ENCODE results near the gene COG1. TPM values are rescaled to one million over a fixed set of nuclear protein-coding genes. Genes with fewer than 3 reads are reported as not detected.

COG1 gene
- total RNA-seq, 2 experiments from 2014 or later: 26.6 to 33.9 TPM

GRCh38 chr17:73230088-73230487, 37.2 kb downstream of the COG1 start:
- Mint-ChIP-seq H3K4me1 (peaks cover 66% of the 10 kb centered on the region), H3K36me3 (peaks cover 21% of the 10 kb centered on the region), H3K27ac (no peak overlapping the region), H3K4me3 (peak overlapping the region; percentile 85), H3K27me3 (no peaks in the 10 kb centered on the region), H3K9me3 (ENCODE audit: low read depth) (no peaks in the 10 kb centered on the region)
- ATAC-seq (no peak), DNase-seq (no peak)
- CTCF ChIA-PET: interaction anchor here (4.2 to 4.5 kb wide), 2 partner anchors 40 to 504 kb away, joined by 25 to 30 read pairs; partner anchors contain the start of gene COG1

GRCh38 chr17:73231395-73231794, 38.5 kb downstream of the COG1 start:
- Mint-ChIP-seq H3K4me1 (peaks cover 60% of the 10 kb centered on the region), H3K27me3 (no peaks in the 10 kb centered on the region), H3K27ac (peak overlapping the region; percentile 89), H3K4me3 (peak overlapping the region; percentile 85), H3K36me3 (peaks cover 26% of the 10 kb centered on the region), H3K9me3 (ENCODE audit: low read depth) (no peaks in the 10 kb centered on the region)
- CTCF ChIA-PET: interaction anchor here (0.6 to 2.8 kb wide), 10 partner anchors 14 to 1129 kb away, joined by 3 to 24 read pairs (median 6); partner anchors contain the start of gene COG1
- DNase-seq (peak; percentile 42), ATAC-seq (no peak)

- Mint-ChIP-seq H3K27ac (peak overlapping the region; percentile 89), H3K4me3 (peak overlapping the region; percentile 85), H3K36me3 (peaks cover 22% of the 10 kb centered on the region), H3K27me3 (no peaks in the 10 kb centered on the region), H3K9me3 (ENCODE audit: low read depth) (no peaks in the 10 kb centered on the region), H3K4me1 (peaks cover 56% of the 10 kb centered on the region)
- CTCF ChIA-PET: interaction anchor here (0.6 to 2.8 kb wide), 13 partner anchors 9 to 1129 kb away, joined by 3 to 24 read pairs (median 5); partner anchors contain the start of gene COG1
- DNase-seq: peak; percentile 96
- peak; percentile 91 for ATAC-seq
These were observed 39.2 kb downstream of the COG1 start for GRCh38 chr17:73231841-73232586.

GRCh38 chr17:73232587-73233373, 39.9 kb downstream of the COG1 start:
- DNase-seq: peak; percentile 50
- H3K4me1 Mint-ChIP-seq: peaks cover 54% of the 10 kb centered on the region
- H3K27me3 Mint-ChIP-seq: no peaks in the 10 kb centered on the region
- H3K4me3 Mint-ChIP-seq: peak overlapping the region; percentile 85
- H3K27ac Mint-ChIP-seq: peak overlapping the region; percentile 89
- peak; percentile 40 for ATAC-seq
- CTCF ChIA-PET: interaction anchor here (0.8 to 2.8 kb wide), 11 partner anchors 10 to 513 kb away, joined by 3 to 24 read pairs (median 6); partner anchors contain the start of gene COG1
- no peaks in the 10 kb centered on the region for H3K9me3 Mint-ChIP-seq (ENCODE audit: low read depth)
- peaks cover 24% of the 10 kb centered on the region for H3K36me3 Mint-ChIP-seq

- ATAC-seq: no peak
- Mint-ChIP-seq H3K36me3 (peaks cover 26% of the 10 kb centered on the region), H3K27ac (no peak overlapping the region), H3K27me3 (no peaks in the 10 kb centered on the region), H3K4me1 (peaks cover 46% of the 10 kb centered on the region), H3K9me3 (ENCODE audit: low read depth) (no peaks in the 10 kb centered on the region), H3K4me3 (no peak overlapping the region)
- CTCF ChIA-PET: interaction anchor here (0.7 to 0.8 kb wide), 3 partner anchors 137 to 678 kb away, joined by 3 read pairs; no protein-coding TSS in a partner anchor
- DNase-seq: no peak
These were observed 41.9 kb downstream of the COG1 start for GRCh38 chr17:73234736-73235135.

GRCh38 chr17:73237714-73238113, 44.9 kb downstream of the COG1 start:
- CTCF ChIA-PET: interaction anchor here (1.2 to 3.4 kb wide), 3 partner anchors 46 to 681 kb away, joined by 3 to 18 read pairs (median 4); partner anchors contain the start of gene COG1
- H3K4me3 Mint-ChIP-seq: peak overlapping the region; percentile 15
- peaks cover 35% of the 10 kb centered on the region for H3K36me3 Mint-ChIP-seq
- H3K27ac Mint-ChIP-seq: peak overlapping the region; percentile 70
- H3K4me1 Mint-ChIP-seq: peaks cover 35% of the 10 kb centered on the region
- no peak for DNase-seq
- no peaks in the 10 kb centered on the region for H3K9me3 Mint-ChIP-seq (ENCODE audit: low read depth)
- H3K27me3 Mint-ChIP-seq: no peaks in the 10 kb centered on the region
- no peak for ATAC-seq

- DNase-seq (no peak), ATAC-seq (no peak)
- CTCF ChIA-PET: interaction anchor here (1.1 kb wide), 1 partner anchor 15 kb away, joined by 3 read pairs; no protein-coding TSS in a partner anchor
- Mint-ChIP-seq H3K27ac (no peak overlapping the region), H3K4me1 (peaks cover 24% of the 10 kb centered on the region), H3K36me3 (peaks cover 24% of the 10 kb centered on the region), H3K9me3 (ENCODE audit: low read depth) (no peaks in the 10 kb centered on the region), H3K4me3 (no peak overlapping the region), H3K27me3 (no peaks in the 10 kb centered on the region)
These were observed 47.7 kb downstream of the COG1 start for GRCh38 chr17:73240561-73240960.

GRCh38 chr17:73247726-73248125, 54.9 kb downstream of the COG1 start:
- no peak for DNase-seq
- Mint-ChIP-seq H3K4me1 (no peaks in the 10 kb centered on the region), H3K27ac (no peak overlapping the region), H3K9me3 (ENCODE audit: low read depth) (no peaks in the 10 kb centered on the region), H3K36me3 (peaks cover under 1% of the 10 kb centered on the region), H3K27me3 (no peaks in the 10 kb centered on the region), H3K4me3 (no peak overlapping the region)
- no peak for ATAC-seq
- CTCF ChIA-PET: interaction anchor here (4.3 kb wide), 1 partner anchor 690 kb away, joined by 14 read pairs; no protein-coding TSS in a partner anchor

GRCh38 chr17:73248532-73248931, 55.7 kb downstream of the COG1 start:
- CTCF ChIA-PET: interaction anchor here (1.2 to 4.3 kb wide), 3 partner anchors 121 to 691 kb away, joined by 3 to 14 read pairs (median 12); no protein-coding TSS in a partner anchor
- Mint-ChIP-seq H3K27ac (no peak overlapping the region), H3K36me3 (no peaks in the 10 kb centered on the region), H3K4me3 (no peak overlapping the region), H3K27me3 (no peaks in the 10 kb centered on the region), H3K4me1 (no peaks in the 10 kb centered on the region), H3K9me3 (ENCODE audit: low read depth) (no peaks in the 10 kb centered on the region)
- DNase-seq (no peak), ATAC-seq (no peak)

GRCh38 chr17:73249700-73250099, 56.8 kb downstream of the COG1 start:
- Mint-ChIP-seq H3K36me3 (no peaks in the 10 kb centered on the region), H3K27ac (no peak overlapping the region), H3K4me3 (no peak overlapping the region), H3K4me1 (no peaks in the 10 kb centered on the region), H3K27me3 (no peaks in the 10 kb centered on the region), H3K9me3 (ENCODE audit: low read depth) (no peaks in the 10 kb centered on the region)
- ATAC-seq (no peak), DNase-seq (no peak)
- CTCF ChIA-PET: interaction anchor here (0.8 to 4.3 kb wide), 5 partner anchors 58 to 692 kb away, joined by 3 to 14 read pairs (median 3); no protein-coding TSS in a partner anchor

- Mint-ChIP-seq H3K4me3 (no peak overlapping the region), H3K9me3 (ENCODE audit: low read depth) (no peaks in the 10 kb centered on the region), H3K27ac (no peak overlapping the region), H3K27me3 (no peaks in the 10 kb centered on the region), H3K4me1 (no peaks in the 10 kb centered on the region), H3K36me3 (no peaks in the 10 kb centered on the region)
- ATAC-seq (no peak), DNase-seq (no peak)
- CTCF ChIA-PET: interaction anchor here (3.3 to 4.3 kb wide), 2 partner anchors 119 to 693 kb away, joined by 12 to 14 read pairs; no protein-coding TSS in a partner anchor
These were observed 58.2 kb downstream of the COG1 start for GRCh38 chr17:73250851-73251640.

GRCh38 chr17:73251871-73252270, 59.0 kb downstream of the COG1 start:
- Mint-ChIP-seq H3K4me1 (no peaks in the 10 kb centered on the region), H3K36me3 (no peaks in the 10 kb centered on the region), H3K27ac (no peak overlapping the region), H3K27me3 (no peaks in the 10 kb centered on the region), H3K4me3 (no peak overlapping the region), H3K9me3 (ENCODE audit: low read depth) (no peaks in the 10 kb centered on the region)
- ATAC-seq (no peak), DNase-seq (no peak)
- CTCF ChIA-PET: interaction anchor here (3.3 kb wide), 1 partner anchor 118 kb away, joined by 12 read pairs; no protein-coding TSS in a partner anchor
